ENCODE data around the gene CHST9.

CHST9 gene

DNA sequence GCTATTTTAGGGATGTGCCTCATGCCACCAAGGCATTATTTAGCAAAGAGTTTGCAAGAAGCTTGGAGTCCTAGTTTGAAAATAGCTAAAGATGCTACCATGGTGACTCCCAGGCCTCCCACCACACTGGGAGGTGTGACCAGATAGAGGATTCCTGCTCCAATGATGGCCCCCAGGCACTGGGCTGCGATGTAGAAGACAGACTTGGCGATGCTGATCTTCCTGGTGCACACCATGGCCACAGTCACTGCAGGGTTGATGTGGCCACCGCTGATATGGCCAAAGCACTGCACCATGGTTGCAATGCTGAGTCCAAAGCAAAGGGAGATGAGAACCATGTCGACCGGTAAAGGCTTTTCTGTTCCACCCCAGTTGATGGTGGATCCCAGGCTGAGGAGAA, 323.0 kb downstream of the CHST9 start:
- no peak for FAIRE-seq
